Ishikawa (cell line): ENCODE data around the gene MINK1.

ENCODE experiments used
- RAD21 ChIP-seq: IDR thresholded peaks from 2 replicates; pipeline ENCODE4 v1.6.1; 2012; ENCODE audit warnings: low read depth
- TEAD4 ChIP-seq: IDR thresholded peaks from 2 replicates; pipeline ENCODE4 v1.6.1; 2012
- TF ChIP-seq, protein P1 (sequence below): IDR thresholded peaks from 2 replicates; pipeline ENCODE4 v1.6.1; 2012
- TF ChIP-seq, protein P2 (sequence below): IDR thresholded peaks from 2 replicates; pipeline ENCODE4 v1.6.1; 2012; ENCODE audit warnings: low read depth, mild to moderate bottlenecking

DNA sequence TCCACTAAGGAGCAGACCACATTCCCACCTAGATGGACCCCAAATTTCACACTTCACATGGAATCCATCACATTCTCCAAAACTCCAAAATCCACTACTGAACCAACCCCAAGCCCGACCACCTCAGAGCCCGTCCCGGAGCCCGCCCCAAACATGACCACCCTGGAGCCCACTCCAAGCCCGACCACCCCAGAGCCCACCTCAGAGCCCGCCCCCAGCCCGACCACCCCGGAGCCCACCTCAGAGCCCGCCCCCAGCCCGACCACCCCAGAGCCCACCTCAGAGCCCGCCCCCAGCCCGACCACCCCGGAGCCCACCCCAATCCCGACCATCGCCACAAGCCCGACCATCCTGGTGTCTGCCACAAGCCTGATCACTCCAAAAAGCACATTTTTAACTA, 100.5 kb downstream of the MINK1 start:
- TF ChIP-seq, protein P1, sequence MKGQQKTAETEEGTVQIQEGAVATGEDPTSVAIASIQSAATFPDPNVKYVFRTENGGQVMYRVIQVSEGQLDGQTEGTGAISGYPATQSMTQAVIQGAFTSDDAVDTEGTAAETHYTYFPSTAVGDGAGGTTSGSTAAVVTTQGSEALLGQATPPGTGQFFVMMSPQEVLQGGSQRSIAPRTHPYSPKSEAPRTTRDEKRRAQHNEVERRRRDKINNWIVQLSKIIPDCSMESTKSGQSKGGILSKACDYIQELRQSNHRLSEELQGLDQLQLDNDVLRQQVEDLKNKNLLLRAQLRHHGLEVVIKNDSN, result no peak
- TF ChIP-seq RAD21 (no peak), TEAD4 (no peak)
- TF ChIP-seq, protein P2, sequence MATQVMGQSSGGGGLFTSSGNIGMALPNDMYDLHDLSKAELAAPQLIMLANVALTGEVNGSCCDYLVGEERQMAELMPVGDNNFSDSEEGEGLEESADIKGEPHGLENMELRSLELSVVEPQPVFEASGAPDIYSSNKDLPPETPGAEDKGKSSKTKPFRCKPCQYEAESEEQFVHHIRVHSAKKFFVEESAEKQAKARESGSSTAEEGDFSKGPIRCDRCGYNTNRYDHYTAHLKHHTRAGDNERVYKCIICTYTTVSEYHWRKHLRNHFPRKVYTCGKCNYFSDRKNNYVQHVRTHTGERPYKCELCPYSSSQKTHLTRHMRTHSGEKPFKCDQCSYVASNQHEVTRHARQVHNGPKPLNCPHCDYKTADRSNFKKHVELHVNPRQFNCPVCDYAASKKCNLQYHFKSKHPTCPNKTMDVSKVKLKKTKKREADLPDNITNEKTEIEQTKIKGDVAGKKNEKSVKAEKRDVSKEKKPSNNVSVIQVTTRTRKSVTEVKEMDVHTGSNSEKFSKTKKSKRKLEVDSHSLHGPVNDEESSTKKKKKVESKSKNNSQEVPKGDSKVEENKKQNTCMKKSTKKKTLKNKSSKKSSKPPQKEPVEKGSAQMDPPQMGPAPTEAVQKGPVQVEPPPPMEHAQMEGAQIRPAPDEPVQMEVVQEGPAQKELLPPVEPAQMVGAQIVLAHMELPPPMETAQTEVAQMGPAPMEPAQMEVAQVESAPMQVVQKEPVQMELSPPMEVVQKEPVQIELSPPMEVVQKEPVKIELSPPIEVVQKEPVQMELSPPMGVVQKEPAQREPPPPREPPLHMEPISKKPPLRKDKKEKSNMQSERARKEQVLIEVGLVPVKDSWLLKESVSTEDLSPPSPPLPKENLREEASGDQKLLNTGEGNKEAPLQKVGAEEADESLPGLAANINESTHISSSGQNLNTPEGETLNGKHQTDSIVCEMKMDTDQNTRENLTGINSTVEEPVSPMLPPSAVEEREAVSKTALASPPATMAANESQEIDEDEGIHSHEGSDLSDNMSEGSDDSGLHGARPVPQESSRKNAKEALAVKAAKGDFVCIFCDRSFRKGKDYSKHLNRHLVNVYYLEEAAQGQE, result no peak
